T47D (cell line): Measurements from ENCODE around the gene TEX10.
A peak's percentile ranks its signal among the peaks of the same experiment; 100 is the strongest.

ENCODE experiments used
- DNase-seq, 2 experiments: peaks; one replicate each; pipeline versions ENCODE4 v3.0.0 to v3.0.0-alpha.2; 2011 to 2012; ENCODE audit warnings: low read depth in 1 of 2, low spot score in 1 of 2
- JUND ChIP-seq: IDR thresholded peaks from 2 replicates; pipeline ENCODE4 v1.6.1; 2012; ENCODE audit warnings: low read depth
- in situ Hi-C: cut with HindIII; loops from 2 replicates; pipeline ENCODE4 v1.10.0; 2016; ENCODE audit warnings: low sequenced_read_pairs, low pct_unique_long_range_greater_than_20kb

Gene TEX10

DNA sequence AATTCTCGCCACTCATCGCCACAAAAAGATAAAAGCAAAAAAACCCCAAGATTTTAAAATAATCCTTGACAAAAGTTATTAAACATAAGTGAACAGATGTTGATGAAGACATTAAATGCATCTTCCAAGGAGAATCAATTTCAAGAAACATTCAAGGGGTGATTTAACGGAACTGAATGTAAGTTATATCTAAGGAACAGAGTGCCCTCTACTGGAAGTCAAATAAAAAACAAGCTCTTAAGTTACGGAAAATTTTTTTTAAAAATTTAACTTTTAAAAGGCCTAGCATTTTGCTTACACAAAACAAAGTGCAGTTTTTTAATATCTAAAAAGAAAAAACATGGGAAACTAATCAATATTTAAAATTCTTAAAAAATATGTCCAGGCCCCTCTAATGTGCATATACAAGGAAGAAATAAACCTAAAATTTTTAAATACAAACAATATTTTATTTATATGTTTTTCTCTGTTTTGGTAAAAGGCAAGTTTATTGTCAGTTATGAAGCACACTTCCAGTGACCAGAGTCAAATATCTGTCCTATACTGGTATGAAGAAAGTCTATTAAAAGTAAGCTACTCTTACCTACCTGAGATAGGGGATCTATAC lies 28.0 kb downstream of the TEX10 start:
- in situ Hi-C loops: no loop called here
- no peak for TF ChIP-seq JUND
- DNase-seq: peak in 1 of 2 experiments; percentile 22

DNA sequence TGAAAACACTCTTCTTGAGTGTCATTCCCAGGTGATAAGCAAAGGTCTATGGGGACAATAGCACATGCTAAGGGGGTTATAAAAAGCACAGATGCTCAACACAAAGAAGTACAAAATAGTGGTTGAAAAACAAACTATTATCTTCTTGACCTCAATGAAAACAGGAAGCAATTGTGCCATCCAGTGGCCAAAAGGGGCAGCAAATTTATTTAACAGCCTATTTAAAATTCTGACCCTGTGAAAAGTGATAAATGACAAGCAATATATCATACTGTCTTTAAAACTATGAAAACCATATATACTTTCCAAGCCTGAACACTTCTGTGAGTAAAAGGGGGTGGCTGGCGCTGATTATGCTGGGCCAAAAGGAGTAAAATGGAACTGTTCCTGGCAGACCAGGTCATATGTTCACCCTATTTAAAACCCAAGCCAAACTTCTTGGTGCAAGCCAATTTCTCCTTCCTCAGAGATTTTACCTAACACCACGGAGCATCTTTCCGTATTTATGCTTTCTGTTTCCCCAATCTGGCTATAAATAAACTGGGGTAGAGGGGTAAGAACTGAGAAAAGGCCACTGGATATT lies 29.7 kb downstream of the TEX10 start:
- DNase-seq: peak in 1 of 2 experiments; percentile 50
- in situ Hi-C loops: no loop called here
- TF ChIP-seq JUND: no peak

DNA sequence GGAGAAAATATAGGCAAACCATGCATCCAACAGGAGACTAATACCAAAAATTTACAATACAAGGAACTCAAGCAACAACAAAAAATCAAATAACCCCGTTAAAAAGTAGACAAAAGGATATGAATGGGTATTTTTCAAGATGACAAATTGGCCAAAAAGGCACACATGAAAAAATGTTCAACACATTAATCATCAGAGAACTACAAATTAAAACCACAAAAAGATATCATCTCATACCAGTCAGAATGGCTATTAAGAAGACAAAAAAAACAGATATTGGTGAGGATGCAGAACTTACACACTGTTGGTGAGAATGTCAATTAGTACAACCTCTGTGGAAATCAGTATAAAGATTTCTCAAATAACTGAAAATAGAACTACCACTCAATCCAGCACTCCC lies 35.0 kb downstream of the TEX10 start:
- TF ChIP-seq JUND: no peak
- in situ Hi-C loops: no loop called here
- DNase-seq: no peak

DNA sequence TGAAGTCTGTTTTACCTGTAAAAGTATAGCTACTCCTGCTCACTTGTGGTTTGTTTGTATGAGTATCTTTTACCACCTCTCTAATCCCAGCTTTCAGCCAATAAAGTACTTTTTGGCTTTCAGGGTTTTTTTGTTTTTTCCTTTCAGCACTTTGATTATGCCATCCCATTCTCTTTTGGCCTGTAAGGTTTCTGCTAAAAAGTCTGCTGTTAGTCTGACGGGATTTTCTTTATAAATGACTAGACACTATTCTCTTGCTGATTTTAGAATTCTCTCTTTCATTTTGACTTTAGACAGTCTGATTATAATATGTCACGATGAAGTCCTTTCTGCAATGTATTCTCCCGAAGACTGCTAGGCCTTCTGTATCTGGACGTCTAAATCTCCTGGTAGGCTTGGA lies 37.2 kb downstream of the TEX10 start:
- in situ Hi-C loops: no loop called here
- DNase-seq: no peak
- no peak for TF ChIP-seq JUND

DNA sequence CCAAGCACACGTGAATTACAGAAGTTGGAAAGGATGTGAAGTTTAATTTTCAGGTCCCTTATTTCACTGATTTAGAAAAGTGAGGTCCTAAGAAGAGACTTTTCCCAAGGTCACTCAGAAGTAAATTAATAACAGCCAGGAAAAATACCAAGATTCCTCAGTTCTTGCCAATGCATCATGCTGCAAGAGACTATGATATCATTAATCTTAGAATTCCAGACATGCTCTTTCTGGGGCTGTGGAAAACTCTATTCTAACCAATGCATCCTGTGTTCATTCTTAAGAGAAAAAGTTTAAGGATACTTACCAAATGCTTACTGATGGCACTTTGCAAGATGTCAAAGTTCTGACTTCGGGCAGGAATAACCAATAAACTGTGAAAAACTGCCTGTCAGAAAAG lies 42.8 kb downstream of the TEX10 start:
- no peak for DNase-seq
- no peak for TF ChIP-seq JUND
- in situ Hi-C loops: no loop called here

DNA sequence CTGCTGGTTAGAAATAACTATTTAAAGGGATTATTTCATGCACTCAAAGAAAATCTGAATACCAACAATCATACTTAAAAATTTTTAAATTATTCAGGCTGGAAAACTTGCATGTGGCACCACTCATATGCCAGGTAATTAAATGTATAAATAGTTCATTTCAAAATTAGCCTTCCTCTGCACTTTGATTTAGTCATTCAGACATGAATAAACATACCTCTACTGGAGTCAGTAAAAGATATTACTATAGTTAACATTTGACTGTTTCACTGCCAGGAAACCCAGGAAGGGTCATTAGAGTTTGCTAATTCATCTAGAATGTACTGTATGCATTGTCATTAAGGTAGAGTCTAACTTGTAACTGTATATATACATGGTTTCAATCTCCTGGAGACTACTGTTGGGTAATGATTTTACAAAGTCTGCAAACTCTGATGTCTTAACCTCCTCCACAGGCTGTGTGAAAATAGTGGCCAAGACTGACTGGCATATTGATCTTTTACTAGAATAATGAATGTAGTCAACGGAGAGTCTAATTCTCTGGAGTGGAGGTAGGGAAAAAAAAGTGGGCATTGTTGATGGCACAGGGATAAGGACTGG lies 43.7 kb downstream of the TEX10 start:
- TF ChIP-seq JUND: no peak
- in situ Hi-C loops: no loop called here
- no peak for DNase-seq

DNA sequence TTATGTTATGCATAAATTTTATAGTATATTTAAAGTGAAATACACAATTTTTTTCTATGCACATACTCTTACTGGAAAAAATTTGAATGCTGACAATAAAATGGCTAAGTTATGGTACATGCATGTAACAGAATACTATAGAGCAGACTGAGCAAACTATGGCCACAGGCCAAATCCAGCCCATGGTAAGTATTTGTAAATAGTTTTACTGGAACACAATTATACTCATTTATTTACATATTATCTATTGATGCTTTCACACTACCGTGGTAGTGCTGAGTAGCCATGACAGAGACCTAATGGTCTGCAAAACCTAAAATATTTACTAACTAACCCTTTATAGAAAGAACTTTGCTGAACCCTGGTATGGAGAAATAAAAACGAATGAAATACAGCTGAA lies 45.7 kb downstream of the TEX10 start:
- DNase-seq: no peak
- in situ Hi-C loops: no loop called here
- no peak for TF ChIP-seq JUND

DNA sequence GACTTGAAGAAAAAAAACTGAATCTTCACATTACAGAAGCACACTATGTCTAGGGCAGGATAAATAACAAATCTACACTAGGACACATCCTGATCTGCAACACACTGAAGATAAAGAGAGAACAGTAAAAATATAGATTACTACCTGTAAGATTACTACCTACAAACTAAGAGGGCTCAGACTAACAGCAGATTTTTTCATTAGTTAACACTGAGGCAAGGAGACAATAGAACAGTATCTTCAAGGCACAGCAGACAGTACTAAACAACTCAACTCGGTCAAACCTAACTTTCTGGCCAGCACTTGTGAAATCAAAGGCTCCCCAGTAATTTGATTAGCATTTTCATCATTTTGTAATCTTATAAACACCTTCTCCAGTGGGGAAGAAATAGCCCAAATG lies 46.5 kb downstream of the TEX10 start:
- in situ Hi-C loops: no loop called here
- no peak for DNase-seq
- TF ChIP-seq JUND: no peak

DNA sequence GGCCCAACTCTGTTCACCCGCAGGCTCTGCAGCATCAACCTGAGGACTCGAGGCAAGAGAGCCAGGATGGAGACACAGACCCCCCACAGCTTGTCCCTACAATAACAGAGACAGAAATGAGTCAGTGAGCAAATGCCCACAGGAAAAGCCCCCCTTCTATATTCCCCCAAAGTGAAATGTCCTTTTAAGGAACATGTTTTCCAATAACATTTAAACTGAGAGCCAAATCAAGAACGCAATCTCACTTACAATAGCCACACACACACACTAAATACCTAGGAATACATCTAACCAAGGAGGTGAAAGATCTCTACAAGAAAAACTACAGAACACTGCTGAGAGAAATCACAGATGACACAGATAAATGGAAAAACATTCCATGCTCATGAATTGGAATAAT lies 49.0 kb downstream of the TEX10 start:
- TF ChIP-seq JUND: no peak
- in situ Hi-C loops: no loop called here
- DNase-seq: no peak

DNA sequence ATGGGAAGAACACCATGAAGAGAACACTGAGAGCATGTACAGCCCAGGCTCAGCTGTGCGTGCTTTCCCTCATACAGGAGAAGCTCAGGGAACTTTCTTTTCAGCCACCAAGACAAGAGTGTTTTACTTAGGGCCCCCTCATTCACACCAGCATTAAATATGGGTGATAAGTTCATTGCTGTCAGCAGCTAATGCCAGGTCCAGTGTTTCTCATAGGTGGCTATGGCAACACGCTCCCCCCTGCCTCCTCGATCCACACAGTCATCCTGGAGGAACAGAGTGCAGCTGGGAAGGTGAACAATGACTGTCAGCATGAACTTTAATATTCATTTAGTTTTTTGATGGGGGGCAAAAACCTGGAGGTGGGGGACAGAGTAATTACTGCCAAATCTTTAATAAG lies 54.4 kb downstream of the TEX10 start:
- in situ Hi-C loops: no loop called here
- DNase-seq: no peak
- TF ChIP-seq JUND: no peak

DNA sequence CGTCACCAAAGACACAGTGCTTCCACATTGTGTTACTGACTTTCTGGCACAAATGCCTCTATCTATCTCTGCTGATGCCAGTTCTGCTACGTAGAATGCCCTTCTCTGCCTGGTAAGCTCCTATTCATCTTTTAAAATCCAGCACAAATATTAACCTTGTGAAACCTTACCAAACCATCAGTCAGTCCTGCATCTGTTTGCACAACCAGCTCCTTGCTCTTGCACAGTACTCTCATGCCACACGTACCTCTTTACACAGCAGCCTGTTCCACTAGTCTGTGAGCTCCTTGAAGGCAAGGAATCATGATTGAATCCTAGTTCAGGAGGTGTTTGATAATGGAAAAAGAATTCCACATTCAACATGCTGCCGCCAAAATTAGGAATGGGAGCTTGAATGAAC lies 56.3 kb downstream of the TEX10 start:
- DNase-seq: no peak
- in situ Hi-C loops: no loop called here
- no peak for TF ChIP-seq JUND

DNA sequence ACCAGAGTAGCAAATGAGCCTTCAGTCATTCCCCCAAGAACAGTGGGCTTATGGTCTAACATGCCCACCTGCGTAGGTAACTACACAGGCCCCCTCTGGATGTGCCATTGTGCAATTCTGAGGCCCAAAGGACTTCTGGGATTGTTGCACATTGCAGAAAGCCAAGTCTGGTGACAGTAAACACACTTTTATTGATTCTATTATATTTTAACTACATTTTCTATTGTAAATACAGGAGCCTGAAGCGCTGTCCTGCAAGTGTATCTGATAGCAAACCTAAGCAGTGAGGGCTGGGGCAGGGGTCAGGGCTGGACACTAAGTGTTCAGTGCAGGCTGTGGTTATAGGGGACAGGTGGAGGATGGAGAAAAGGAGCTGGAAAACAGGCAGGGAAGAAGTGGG lies 57.5 kb downstream of the TEX10 start:
- TF ChIP-seq JUND: no peak
- in situ Hi-C loops: no loop called here
- DNase-seq: no peak

DNA sequence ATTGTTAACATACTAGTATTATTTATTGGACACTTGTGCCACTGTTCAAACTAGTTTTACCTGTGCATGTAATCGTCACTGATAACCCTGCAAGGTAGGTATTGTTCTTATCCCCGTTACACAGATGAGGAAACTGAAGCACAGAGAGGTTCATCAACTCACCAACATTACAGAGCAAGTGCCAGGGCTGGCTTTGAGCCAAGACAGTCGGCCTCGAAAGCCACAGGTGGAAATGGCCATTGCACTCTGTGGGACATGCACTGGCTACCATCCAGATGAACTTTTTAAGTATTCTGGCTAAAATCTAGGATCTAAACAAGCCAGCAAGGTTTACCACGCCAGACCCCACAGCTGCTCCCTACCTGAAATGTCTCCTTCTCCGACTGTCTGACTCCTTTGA lies 57.9 kb downstream of the TEX10 start:
- TF ChIP-seq JUND: no peak
- peak in 1 of 2 experiments; percentile 3 for DNase-seq
- in situ Hi-C loops: no loop called here

DNA sequence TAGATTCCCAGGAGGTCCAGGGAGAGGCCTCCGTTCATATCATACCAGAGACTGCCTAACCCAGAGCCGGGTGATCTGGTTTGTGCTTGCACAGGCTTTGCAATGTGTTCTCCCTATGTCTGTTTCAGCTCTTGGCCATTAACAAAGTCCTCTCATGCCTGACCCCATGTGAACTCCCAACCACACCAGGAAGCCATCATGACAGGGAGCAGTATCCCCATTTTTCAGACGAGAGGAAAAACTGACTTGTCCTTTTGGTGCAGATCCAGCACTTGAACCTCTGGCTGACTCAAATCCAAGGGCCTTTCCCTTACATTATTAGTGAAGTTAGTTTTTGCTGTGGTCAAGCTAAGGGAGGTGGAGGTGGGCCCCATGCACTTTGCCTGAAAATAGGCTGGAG lies 58.4 kb downstream of the TEX10 start:
- in situ Hi-C loops: no loop called here
- no peak for TF ChIP-seq JUND
- no peak for DNase-seq
